ENCODE results near the gene POLDIP3. TPM values are rescaled to one million over a fixed set of nuclear protein-coding genes. Genes with fewer than 3 reads are reported as not detected.
"Not testable (repeated sequence)": the region's sequence is repeated elsewhere in the genome, so short reads cannot be mapped to it uniquely, and the experiment has no call there.

The POLDIP3 gene
- polyA plus RNA-seq, 4 donors: 114 to 119 (median 116) TPM

- no peak for DNase-seq (ENCODE audit: low read depth in 4 of 4, low spot score in 3 of 4)
Measured at GRCh38 chr22:42562684-42563083, 52.0 kb downstream of the POLDIP3 start.

DNA sequence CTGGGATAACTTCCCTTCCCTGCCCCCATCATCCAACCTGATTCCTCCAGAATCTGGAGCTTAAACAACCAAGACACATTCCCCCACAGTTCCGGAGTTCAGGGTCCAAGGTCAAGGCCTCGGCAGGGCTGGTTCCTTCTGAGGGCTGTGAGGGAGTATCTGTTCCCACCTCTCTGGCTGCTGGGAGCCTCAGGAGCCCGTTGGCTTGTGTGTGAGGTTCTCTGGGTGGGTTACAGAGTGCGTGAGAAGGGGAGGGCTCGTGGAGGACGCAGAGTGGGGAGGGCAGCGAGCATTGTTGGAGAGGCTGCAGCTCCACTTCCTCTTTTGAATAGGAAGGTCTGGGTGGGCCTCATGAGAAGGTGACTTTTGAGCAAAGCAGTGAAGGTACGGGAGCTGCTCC, 52.4 kb downstream of the POLDIP3 start:
- DNase-seq (ENCODE audit: low read depth in 4 of 4, low spot score in 3 of 4): peak in 1 of 4 donors; percentile 33

DNA sequence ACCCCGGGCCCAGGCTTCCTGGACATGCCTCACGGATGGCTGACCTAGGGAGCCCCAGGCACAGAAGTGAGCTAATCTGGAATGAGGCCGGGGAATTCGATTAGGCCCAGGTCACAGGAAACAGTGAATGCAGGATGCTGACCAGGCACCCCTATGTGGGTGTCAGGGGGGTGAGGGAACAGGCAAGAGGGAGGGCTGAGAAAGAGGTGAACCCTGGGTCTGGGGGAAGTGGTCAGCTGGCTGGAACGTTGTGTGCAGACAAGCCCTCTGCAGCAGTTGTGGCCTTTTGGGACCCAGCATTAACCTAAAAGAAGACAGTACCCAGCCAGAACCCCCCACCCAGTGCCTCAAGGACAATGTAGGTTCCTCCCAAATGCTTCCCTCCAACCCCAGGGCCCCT, 52.8 kb downstream of the POLDIP3 start:
- DNase-seq (ENCODE audit: low read depth in 4 of 4, low spot score in 3 of 4): no peak

- no peak for DNase-seq (ENCODE audit: low read depth in 4 of 4, low spot score in 3 of 4)
Measured at GRCh38 chr22:42560781-42561180, 53.9 kb downstream of the POLDIP3 start.

DNA sequence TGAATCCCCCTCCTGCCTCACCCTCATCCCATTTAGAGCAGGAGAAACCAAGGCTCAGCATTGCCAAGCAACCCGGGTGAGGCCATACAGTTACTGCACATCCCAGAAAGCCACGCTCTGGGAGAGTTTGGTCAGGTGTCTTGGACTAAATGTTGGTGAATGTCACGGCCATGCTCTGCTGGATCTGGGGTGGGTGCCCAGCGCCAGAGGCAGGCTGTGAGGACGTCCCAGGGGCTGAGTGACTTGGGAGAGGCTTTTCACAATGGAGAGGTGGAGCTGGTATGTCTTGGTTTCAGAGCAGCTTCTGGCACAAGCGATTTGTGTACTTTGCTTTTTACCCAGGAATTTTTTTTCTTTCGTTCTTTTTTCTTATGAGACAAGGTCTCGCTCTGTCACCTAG, 54.3 kb downstream of the POLDIP3 start:
- no peak for DNase-seq (ENCODE audit: low read depth in 4 of 4, low spot score in 3 of 4)

- DNase-seq (ENCODE audit: low read depth in 4 of 4, low spot score in 3 of 4): peak; percentile 65 to 69 (median 68)
Measured at GRCh38 chr22:42553475-42554361, 61.0 kb downstream of the POLDIP3 start, which contains the start of gene SERHL2. TSS of gene SERHL2 (plus strand) at chr22:42553956. CDS start at chr22:42554021, 65 bp downstream.

DNA sequence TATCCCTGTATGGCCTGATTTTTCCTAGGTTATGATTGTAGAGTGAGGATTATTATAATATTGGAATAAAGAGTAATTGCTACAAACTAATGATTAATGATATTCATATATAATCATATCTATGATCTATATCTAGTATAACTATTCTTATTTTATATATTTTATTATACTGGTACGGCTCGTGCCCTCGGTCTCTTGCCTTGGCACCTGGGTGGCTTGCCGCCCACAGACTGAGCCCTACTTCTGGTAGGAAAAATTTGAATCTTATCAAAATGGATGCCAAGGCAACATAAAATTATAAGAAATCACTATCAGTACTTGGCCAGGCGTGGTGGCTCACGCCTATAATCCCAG, 62.4 kb downstream of the POLDIP3 start:
- DNase-seq (ENCODE audit: low read depth in 4 of 4, low spot score in 3 of 4): not testable (repeated sequence)

DNA sequence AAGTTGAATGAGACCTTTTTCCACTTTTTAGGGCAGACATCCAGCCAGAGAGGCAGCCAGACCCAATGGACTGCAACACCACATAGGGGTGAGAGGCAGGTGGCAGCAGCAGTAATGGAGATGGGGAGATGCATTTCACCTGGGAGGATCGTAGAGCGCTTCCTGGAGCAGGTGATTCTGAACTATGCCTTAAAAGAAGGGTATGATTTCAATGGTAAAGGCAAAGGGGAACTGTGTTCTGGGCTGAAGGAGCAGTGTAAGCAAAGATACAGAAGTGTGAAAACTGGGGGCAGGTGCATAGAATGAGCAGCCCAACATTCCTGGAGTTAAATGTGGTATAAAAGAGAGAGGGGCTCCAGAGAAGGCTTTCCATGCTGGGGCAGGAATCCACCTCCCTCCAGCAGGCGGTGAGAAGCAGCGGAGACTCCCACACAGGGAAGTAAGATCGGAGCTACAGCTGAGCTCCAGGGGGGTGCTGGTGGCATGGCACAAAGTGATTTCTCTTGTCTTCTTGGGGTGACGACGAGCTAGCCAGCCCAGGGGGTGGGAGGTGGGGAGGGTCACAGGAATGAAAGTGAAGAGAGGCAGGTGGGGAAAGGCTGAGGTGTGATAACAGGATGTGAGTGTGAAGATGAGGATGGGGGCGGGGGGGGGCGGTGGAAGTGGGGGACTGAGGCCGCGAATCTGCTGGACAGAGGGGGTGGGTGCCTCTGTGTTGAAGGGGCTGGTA, 65.2 kb downstream of the POLDIP3 start:
- DNase-seq (ENCODE audit: low read depth in 4 of 4, low spot score in 3 of 4): no peak

GRCh38 chr22:42548597-42549330, 65.9 kb downstream of the POLDIP3 start:
- DNase-seq (ENCODE audit: low read depth in 4 of 4, low spot score in 3 of 4): no peak

DNA sequence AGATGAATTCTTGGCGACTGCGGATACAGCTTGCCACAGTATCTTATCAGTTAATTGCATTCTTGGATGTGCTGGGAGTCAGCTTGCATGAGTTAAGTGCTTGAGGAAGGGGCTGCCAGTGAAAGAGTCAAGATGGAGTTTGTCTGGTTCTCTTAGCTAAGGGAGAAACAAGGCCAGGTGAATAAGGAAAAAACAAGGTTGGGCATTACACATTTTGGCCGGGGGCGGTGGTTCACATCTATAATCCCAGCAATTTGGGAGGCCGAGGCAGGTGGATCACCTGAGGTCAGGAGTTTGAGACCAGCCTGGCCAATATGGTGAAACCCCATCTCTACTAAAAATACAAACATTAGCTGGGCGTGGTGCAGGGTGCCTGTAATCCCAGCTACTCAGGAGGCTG, 66.6 kb downstream of the POLDIP3 start:
- DNase-seq (ENCODE audit: low read depth in 4 of 4, low spot score in 3 of 4): not testable (repeated sequence)

DNA sequence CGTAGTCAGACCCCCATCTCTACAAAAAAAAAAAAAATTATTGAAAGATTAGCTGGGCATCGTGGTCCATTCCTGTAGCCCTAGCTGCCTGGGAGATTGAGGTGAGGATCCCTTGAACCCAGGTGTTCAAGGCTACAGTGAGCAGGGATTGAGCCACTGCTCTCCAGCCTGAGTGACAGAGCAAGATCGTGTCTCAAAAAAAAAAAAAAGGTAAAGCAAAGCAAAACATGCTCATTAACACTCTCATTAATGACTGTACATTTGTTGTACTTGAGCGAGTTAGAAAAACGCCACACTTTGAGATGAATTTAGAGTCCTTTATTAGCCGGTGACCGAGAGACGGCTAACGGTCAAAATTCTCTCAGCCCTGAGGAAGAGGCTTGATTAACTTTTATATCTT, 67.1 kb downstream of the POLDIP3 start:
- DNase-seq (ENCODE audit: low read depth in 4 of 4, low spot score in 3 of 4): no peak

DNA sequence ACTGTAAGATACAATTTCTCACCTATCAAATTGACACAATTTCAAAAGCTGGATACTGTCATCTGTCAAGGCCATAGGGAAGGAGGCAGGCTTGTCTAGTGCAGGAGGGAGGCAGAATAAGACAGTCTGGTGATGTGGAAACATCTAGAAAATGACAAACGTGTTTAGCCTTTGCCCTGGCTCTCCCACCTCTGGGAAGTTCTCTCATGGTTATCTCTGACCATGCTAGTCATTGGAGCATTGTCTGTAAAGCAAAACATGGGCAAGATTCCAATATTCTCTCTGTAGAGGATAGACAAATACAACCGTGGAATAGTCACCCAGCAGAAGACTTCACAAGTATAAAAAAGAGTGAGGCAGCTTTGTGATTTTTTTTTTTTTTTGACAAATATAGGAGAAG, 70.0 kb downstream of the POLDIP3 start:
- DNase-seq (ENCODE audit: low read depth in 4 of 4, low spot score in 3 of 4): no peak

- DNase-seq (ENCODE audit: low read depth in 4 of 4, low spot score in 3 of 4): not testable (repeated sequence)
Measured at GRCh38 chr22:42539236-42539771, 75.4 kb downstream of the POLDIP3 start.

DNA sequence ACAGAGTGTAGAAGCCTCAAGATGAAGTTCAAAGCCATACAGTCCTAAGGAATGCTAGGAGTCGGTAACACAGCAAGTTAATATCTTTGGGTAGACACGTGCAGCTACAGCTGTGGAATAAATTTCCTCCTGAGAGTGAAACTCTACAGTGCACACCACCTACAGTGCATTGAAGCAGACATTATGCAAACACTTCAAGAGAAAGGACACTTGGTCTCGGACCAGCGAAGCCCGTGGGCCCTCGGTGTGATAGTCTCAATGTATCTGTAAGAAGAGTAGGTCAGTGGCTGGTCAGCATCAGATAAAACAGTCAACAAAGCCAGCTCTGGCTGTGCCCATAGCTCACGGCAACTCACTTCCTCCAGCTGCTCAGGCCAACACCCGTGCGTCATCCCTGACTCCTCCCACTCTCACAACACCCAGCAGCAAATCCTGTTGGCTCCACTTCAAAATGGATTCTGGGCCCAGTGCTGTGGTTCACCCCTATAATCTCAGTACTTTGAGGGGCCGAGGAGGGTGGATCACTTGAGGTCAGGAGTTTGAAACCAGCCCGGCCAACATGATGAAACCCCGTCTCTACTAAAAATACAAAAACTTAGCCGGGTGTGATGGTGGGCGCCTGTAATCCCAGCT, 77.4 kb downstream of the POLDIP3 start:
- not testable (repeated sequence) for DNase-seq (ENCODE audit: low read depth in 4 of 4, low spot score in 3 of 4)

GRCh38 chr22:42536634-42537033, 78.0 kb downstream of the POLDIP3 start:
- DNase-seq (ENCODE audit: low read depth in 4 of 4, low spot score in 3 of 4): not testable (repeated sequence)

DNA sequence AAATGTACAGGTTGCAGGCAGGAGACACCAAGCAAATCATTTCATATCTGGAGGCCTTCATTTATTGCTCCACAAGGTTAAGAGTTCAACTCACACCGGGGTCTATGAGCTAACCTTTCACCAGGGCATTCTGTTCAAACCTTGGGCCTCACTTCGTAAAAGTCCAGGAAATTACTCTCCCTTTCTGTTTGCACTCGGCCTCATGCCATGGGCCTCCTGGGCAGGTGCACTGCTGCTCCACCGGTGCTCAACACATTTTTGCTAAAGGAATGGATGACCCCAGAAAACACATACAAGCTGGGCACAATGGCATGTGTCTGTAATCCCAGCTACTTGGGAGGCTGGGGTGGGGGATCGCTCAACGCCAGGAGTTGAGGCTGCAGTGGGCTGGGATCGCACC, 78.5 kb downstream of the POLDIP3 start:
- no peak for DNase-seq (ENCODE audit: low read depth in 4 of 4, low spot score in 3 of 4)

- not testable (repeated sequence) for DNase-seq (ENCODE audit: low read depth in 4 of 4, low spot score in 3 of 4)
Measured at GRCh38 chr22:42535082-42535731, 79.5 kb downstream of the POLDIP3 start.
